SK-MEL-5 (cell line): Measurements from ENCODE around the gene MAB21L4. TPM values are rescaled to one million over a fixed set of nuclear protein-coding genes. Genes with fewer than 3 reads are reported as not detected.

Experiments
- DNase-seq: peaks from one replicate; pipeline ENCODE4 v3.0.0-alpha.2; 2016; ENCODE audit warnings: low read depth, low spot score
- in situ Hi-C: cut with HindIII; loops from 2 replicates; pipeline ENCODE4 v1.10.0; 2016; ENCODE audit warnings: low sequenced_read_pairs, high pct_unique_total_duplicates, low pct_unique_long_range_greater_than_20kb
- total RNA-seq: library from RNA; depleted of rRNA; stranded (reverse); fragments of >200 nt; shearing (Covaris generic); gene quantifications from 2 replicates; pipeline ENCODE4 v1.2.3, GENCODE V29; 2014

The MAB21L4 gene
- total RNA-seq, 1 experiment from 2014 or later = not detected

- in situ Hi-C loops = no loop called here
These were observed 21.2 kb downstream of the MAB21L4 start for GRCh38 chr2:240874715-240875227.

GRCh38 chr2:240873805-240874714, 21.9 kb downstream of the MAB21L4 start:
- in situ Hi-C loops = no loop called here
- DNase-seq = no peak

More at GRCh38 chr2:240874715-240875227, 21.2 kb downstream of the MAB21L4 start:
- DNase-seq = no peak

GRCh38 chr2:240873098-240873788, 22.7 kb downstream of the MAB21L4 start:
- DNase-seq = no peak
- in situ Hi-C loops = no loop called here

GRCh38 chr2:240872317-240873097, 23.4 kb downstream of the MAB21L4 start:
- in situ Hi-C loops = no loop called here
- DNase-seq = no peak

GRCh38 chr2:240871071-240871958, 24.6 kb downstream of the MAB21L4 start:
- in situ Hi-C loops = no loop called here
- no peak for DNase-seq

GRCh38 chr2:240869956-240870875, 25.7 kb downstream of the MAB21L4 start:
- in situ Hi-C loops = no loop called here
- no peak for DNase-seq

- DNase-seq = no peak
- in situ Hi-C loops = no loop called here
These were observed 26.6 kb downstream of the MAB21L4 start for GRCh38 chr2:240869109-240869955.

GRCh38 chr2:240868286-240869108, 27.5 kb downstream of the MAB21L4 start, which contains the start of gene AGXT:
Gene AGXT, plus strand, starts transcription at chr2:240868824. Its CDS starts 42 bp downstream, at chr2:240868866.
- no peak for DNase-seq
- in situ Hi-C loops = no loop called here

GRCh38 chr2:240865391-240865790, 30.6 kb downstream of the MAB21L4 start:
- DNase-seq = no peak
- in situ Hi-C loops = no loop called here

GRCh38 chr2:240864475-240864874, 31.5 kb downstream of the MAB21L4 start:
- in situ Hi-C loops = no loop called here
- DNase-seq = no peak

GRCh38 chr2:240861547-240861946, 34.4 kb downstream of the MAB21L4 start:
- no peak for DNase-seq
- in situ Hi-C loops = no loop called here

GRCh38 chr2:240858871-240859270, 37.1 kb downstream of the MAB21L4 start:
- in situ Hi-C loops = no loop called here
- DNase-seq = no peak

GRCh38 chr2:240858321-240858720, 37.6 kb downstream of the MAB21L4 start:
- no peak for DNase-seq
- in situ Hi-C loops = no loop called here
